Duodenal mucosa (tissue), 2 donors: ENCODE data around the gene REG4.
"Not testable (repeated sequence)": the region's sequence is repeated elsewhere in the genome, so short reads cannot be mapped to it uniquely, and the experiment has no call there.

Source experiments
- H3K27ac ChIP-seq: one replicate; pipeline ENCODE4 v1.7.0; 2013; ENCODE audit warnings: low read depth, low read length
- H3K27me3 ChIP-seq, 2 donors: one replicate each; pipeline ENCODE4 v1.7.0; 2013; ENCODE audit warnings: low read length in 2 of 2, control low read depth in 1 of 2; ENCODE audit not compliant: insufficient read depth in 2 of 2, control insufficient read depth in 1 of 2
- H3K36me3 ChIP-seq, 2 donors: one replicate each; pipeline ENCODE4 v1.7.0; 2013; ENCODE audit warnings: low read length in 2 of 2, control low read depth in 1 of 2; ENCODE audit not compliant: insufficient read depth in 2 of 2, control insufficient read depth in 1 of 2
- H3K4me1 ChIP-seq, 2 donors: one replicate each; pipeline ENCODE4 v1.7.0; 2013; ENCODE audit warnings: low read length in 2 of 2, control low read depth in 1 of 2; ENCODE audit not compliant: insufficient read depth in 2 of 2, control insufficient read depth in 1 of 2
- H3K4me3 ChIP-seq, 2 donors: one replicate each; pipeline ENCODE4 v1.7.0; 2013; ENCODE audit warnings: low read length in 2 of 2, low read depth in 1 of 2
- H3K9ac ChIP-seq, 2 donors: one replicate each; pipeline ENCODE4 v1.7.0; 2013; ENCODE audit warnings: low read length in 2 of 2, low read depth in 1 of 2
- H3K9me3 ChIP-seq, 2 donors: one replicate each; pipeline ENCODE4 v1.7.0; 2013; ENCODE audit warnings: low read length in 2 of 2, control low read depth in 1 of 2; ENCODE audit not compliant: control insufficient read depth in 1 of 2

REG4 gene

GRCh38 chr1:119811387-119811786, at the start of gene REG4:
REG4 (minus strand) TSS chr1:119811460; CDS start chr1:119808769, 2,691 bp downstream.
- Histone ChIP-seq H3K4me1 (peaks cover 22 to 25% of the 10 kb centered on the region in 2 donors), H3K9ac (no peak within 1 kb of the TSS), H3K27me3 (no peaks in the 10 kb centered on the region), H3K9me3 (no peaks in the 10 kb centered on the region), H3K27ac (no peak within 1 kb of the TSS), H3K4me3 (peak within 1 kb of the TSS in 1 of 2 donors; percentile 5), H3K36me3 (no peaks in the 10 kb centered on the region)

GRCh38 chr1:119859647-119860046, 48.4 kb upstream of the REG4 start:
- Histone ChIP-seq H3K9ac (no peak overlapping the region), H3K27me3 (no peaks in the 10 kb centered on the region), H3K4me1 (no peaks in the 10 kb centered on the region), H3K27ac (no peak overlapping the region), H3K4me3 (no peak overlapping the region), H3K36me3 (no peaks in the 10 kb centered on the region), H3K9me3 (no peaks in the 10 kb centered on the region)

- H3K9me3 ChIP-seq, H3K9ac ChIP-seq, H3K27me3 ChIP-seq, H3K4me3 ChIP-seq, H3K27ac ChIP-seq, H3K36me3 ChIP-seq, H3K4me1 ChIP-seq: not testable (repeated sequence)
Measured at GRCh38 chr1:119858556-119859214, 47.4 kb upstream of the REG4 start.

- Histone ChIP-seq H3K9ac (no peak overlapping the region), H3K36me3 (no peaks in the 10 kb centered on the region), H3K27me3 (no peaks in the 10 kb centered on the region), H3K4me1 (no peaks in the 10 kb centered on the region), H3K9me3 (no peaks in the 10 kb centered on the region), H3K4me3 (no peak overlapping the region), H3K27ac (no peak overlapping the region)
Measured at GRCh38 chr1:119858126-119858525, 46.9 kb upstream of the REG4 start.

GRCh38 chr1:119853155-119853554, 41.9 kb upstream of the REG4 start:
- Histone ChIP-seq H3K27ac (no peak overlapping the region), H3K9me3 (no peaks in the 10 kb centered on the region), H3K36me3 (no peaks in the 10 kb centered on the region), H3K4me1 (no peaks in the 10 kb centered on the region), H3K9ac (no peak overlapping the region), H3K27me3 (no peaks in the 10 kb centered on the region), H3K4me3 (no peak overlapping the region)

GRCh38 chr1:119844206-119844605, 32.9 kb upstream of the REG4 start:
- not testable (repeated sequence) for H3K27me3 ChIP-seq, H3K4me1 ChIP-seq, H3K9ac ChIP-seq, H3K9me3 ChIP-seq, H3K36me3 ChIP-seq, H3K27ac ChIP-seq, H3K4me3 ChIP-seq

- no peaks in the 10 kb centered on the region for H3K4me1 ChIP-seq
- no peaks in the 10 kb centered on the region for H3K27me3 ChIP-seq
- no peak overlapping the region for H3K4me3 ChIP-seq
- no peak overlapping the region for H3K27ac ChIP-seq
- no peaks in the 10 kb centered on the region for H3K9me3 ChIP-seq
- no peak overlapping the region for H3K9ac ChIP-seq
- no peaks in the 10 kb centered on the region for H3K36me3 ChIP-seq
Measured at GRCh38 chr1:119841306-119841705, 30.0 kb upstream of the REG4 start.

GRCh38 chr1:119840745-119841144, 29.5 kb upstream of the REG4 start:
- Histone ChIP-seq H3K4me1 (no peaks in the 10 kb centered on the region), H3K36me3 (no peaks in the 10 kb centered on the region), H3K9ac (no peak overlapping the region), H3K27ac (no peak overlapping the region), H3K27me3 (no peaks in the 10 kb centered on the region), H3K4me3 (no peak overlapping the region), H3K9me3 (no peaks in the 10 kb centered on the region)

GRCh38 chr1:119838236-119838635, 27.0 kb upstream of the REG4 start:
- no peak overlapping the region for H3K4me3 ChIP-seq
- no peaks in the 10 kb centered on the region for H3K27me3 ChIP-seq
- H3K9ac ChIP-seq = no peak overlapping the region
- H3K9me3 ChIP-seq = no peaks in the 10 kb centered on the region
- no peaks in the 10 kb centered on the region for H3K4me1 ChIP-seq
- H3K36me3 ChIP-seq = no peaks in the 10 kb centered on the region
- H3K27ac ChIP-seq = no peak overlapping the region

- Histone ChIP-seq H3K27me3 (no peaks in the 10 kb centered on the region), H3K9ac (no peak overlapping the region), H3K4me1 (no peaks in the 10 kb centered on the region), H3K9me3 (no peaks in the 10 kb centered on the region), H3K27ac (no peak overlapping the region), H3K36me3 (no peaks in the 10 kb centered on the region), H3K4me3 (no peak overlapping the region)
Measured at GRCh38 chr1:119834990-119835389, 23.7 kb upstream of the REG4 start.

- Histone ChIP-seq H3K27me3 (no peaks in the 10 kb centered on the region), H3K9me3 (no peaks in the 10 kb centered on the region), H3K9ac (no peak overlapping the region), H3K27ac (no peak overlapping the region), H3K36me3 (no peaks in the 10 kb centered on the region), H3K4me3 (no peak overlapping the region), H3K4me1 (no peaks in the 10 kb centered on the region)
Measured at GRCh38 chr1:119831027-119831426, 19.8 kb upstream of the REG4 start.
